CD4-positive, alpha-beta T cell treated with Interleukin-1 beta for 1 hour (primary cell): ENCODE data around the gene ANKRD62.

Source experiments
- DNase-seq, 2 donors: peaks; one replicate each; pipeline ENCODE4 v3.0.0-alpha.2; 2020 to 2022

ANKRD62 gene

GRCh38 chr18:12093520-12094257, at the start of gene ANKRD62:
Gene ANKRD62, plus strand, starts transcription at chr18:12093843. Its CDS starts 175 bp downstream, at chr18:12094018.
- no peak for DNase-seq

GRCh38 chr18:12044591-12044990, 49.1 kb upstream of the ANKRD62 start:
- DNase-seq, result no peak

- DNase-seq, result no peak
These were observed 47.4 kb upstream of the ANKRD62 start for GRCh38 chr18:12046046-12046750.

- no peak for DNase-seq
These were observed 46.8 kb upstream of the ANKRD62 start for GRCh38 chr18:12046751-12047335.

- DNase-seq, result no peak
These were observed 45.4 kb upstream of the ANKRD62 start for GRCh38 chr18:12048010-12048826.

GRCh38 chr18:12048827-12049175, 44.8 kb upstream of the ANKRD62 start:
- DNase-seq, result no peak

GRCh38 chr18:12049978-12050811, 43.4 kb upstream of the ANKRD62 start:
- no peak for DNase-seq

- DNase-seq, result no peak
These were observed 40.8 kb upstream of the ANKRD62 start for GRCh38 chr18:12052866-12053265.

- DNase-seq, result no peak
These were observed 40.4 kb upstream of the ANKRD62 start for GRCh38 chr18:12053289-12053688.

GRCh38 chr18:12056034-12056883, 37.4 kb upstream of the ANKRD62 start:
- DNase-seq, result no peak

- no peak for DNase-seq
These were observed 36.7 kb upstream of the ANKRD62 start for GRCh38 chr18:12056884-12057402.

GRCh38 chr18:12057419-12058039, 36.1 kb upstream of the ANKRD62 start:
- DNase-seq, result no peak

- no peak for DNase-seq
These were observed 34.1 kb upstream of the ANKRD62 start for GRCh38 chr18:12059334-12060181.

- DNase-seq, result no peak
These were observed 33.3 kb upstream of the ANKRD62 start for GRCh38 chr18:12060182-12060870.

- DNase-seq, result no peak
These were observed 32.0 kb upstream of the ANKRD62 start for GRCh38 chr18:12061685-12062084.

- DNase-seq, result no peak
These were observed 30.7 kb upstream of the ANKRD62 start for GRCh38 chr18:12062974-12063373.

GRCh38 chr18:12064086-12064763, 29.4 kb upstream of the ANKRD62 start:
- no peak for DNase-seq

GRCh38 chr18:12065397-12065796, 28.2 kb upstream of the ANKRD62 start:
- no peak for DNase-seq
